HepG2 (cell line): ENCODE data around the gene SYNJ2. TPM values are rescaled to one million over a fixed set of nuclear protein-coding genes. Genes with fewer than 3 reads are reported as not detected.

Source experiments
- ARID5B ChIP-seq: IDR thresholded peaks from 2 replicates; pipeline ENCODE4 v1.4.0; 2020; ENCODE audit warnings: mild to moderate bottlenecking, missing genetic modification reagents
- BORCS8-MEF2B ChIP-seq: sonication (generic); formaldehyde crosslinking; IDR thresholded peaks from 2 replicates; pipeline ENCODE4 v1.8.0; 2022; ENCODE audit warnings: mild to moderate bottlenecking, missing genetic modification reagents
- CEBPB ChIP-seq: IDR thresholded peaks from 2 replicates; pipeline ENCODE4 v1.6.1; 2011; ENCODE audit warnings: low read depth, low read length, improper control_type of control experiment, borderline replicate concordance
- GATA4 ChIP-seq: sonication (generic); IDR thresholded peaks from 2 replicates; pipeline ENCODE4 v1.6.1; 2016; ENCODE audit warnings: antibody characterized with exemption, low read depth, borderline replicate concordance
- NFKB2 ChIP-seq: sonication (generic); formaldehyde crosslinking; IDR thresholded peaks from 2 replicates; pipeline ENCODE4 v1.4.0; 2020; ENCODE audit warnings: missing genetic modification reagents, borderline replicate concordance
- POLR2A ChIP-seq, 2 experiments: IDR thresholded peaks; 2 replicates each; pipeline ENCODE4 v1.6.1; 2011; ENCODE audit warnings: low read depth in 2 of 2, low read length in 2 of 2, mild to moderate bottlenecking in 1 of 2, moderate library complexity in 1 of 2; ENCODE audit not compliant: insufficient read depth in 1 of 2
- SMARCE1 ChIP-seq: fragments of 450-650 bp; IDR thresholded peaks from 2 replicates; pipeline ENCODE4 v1.6.1; 2017; ENCODE audit warnings: borderline replicate concordance
- ZFX ChIP-seq: sonication (generic); formaldehyde crosslinking; IDR thresholded peaks from 2 replicates; pipeline ENCODE4 v1.4.0; 2020; ENCODE audit warnings: mild to moderate bottlenecking, low read depth, missing genetic modification reagents, moderate library complexity
- ZMYM2 ChIP-seq: sonication (generic); formaldehyde crosslinking; IDR thresholded peaks from 2 replicates; pipeline ENCODE4 v1.8.0; 2022; ENCODE audit warnings: mild to moderate bottlenecking, missing genetic modification reagents
- ZNF562 ChIP-seq: sonication (generic); formaldehyde crosslinking; IDR thresholded peaks from 2 replicates; pipeline ENCODE4 v1.8.0; 2022; ENCODE audit warnings: missing genetic modification reagents, borderline replicate concordance
- ZNF646 ChIP-seq: sonication (generic); formaldehyde crosslinking; IDR thresholded peaks from 2 replicates; pipeline ENCODE4 v1.9.0; 2021; ENCODE audit warnings: mild to moderate bottlenecking, missing genetic modification reagents
- polyA plus RNA-seq, 8 experiments: library from polyadenylated mRNA; depleted of rRNA in 3 of 8; stranded (reverse) in 7 of 8; unstranded in 1 of 8; fragments of >200 nt; fragmentation: Illumina TruSeq in 4 of 8; extraction: Trizol in 4 of 8; gene quantifications; 2 replicates each; pipeline versions ENCODE4 v1.2.1 to v1.2.3, GENCODE V29; 2011 to 2016; ENCODE audit warnings: low read depth in 4 of 8, missing spikeins in 1 of 8, mixed read lengths in 1 of 8; ENCODE audit not compliant: insufficient read depth in 1 of 8
- total RNA-seq, 5 experiments: library from RNA; depleted of rRNA; stranded (reverse); fragments of >200 nt; fragmentation: Illumina TruSeq; extraction: Trizol; gene quantifications; 2 replicates each; pipeline ENCODE4 v1.2.3, GENCODE V29; 2016; ENCODE audit warnings: low read depth in 1 of 5
- TF ChIP-seq, protein P1 (sequence below): sonication (generic); formaldehyde crosslinking; IDR thresholded peaks from 2 replicates; pipeline ENCODE4 v1.4.0; 2020; ENCODE audit warnings: missing genetic modification reagents, mild to moderate bottlenecking, borderline replicate concordance
- TF ChIP-seq, protein P2 (sequence below): sonication (generic); formaldehyde crosslinking; IDR thresholded peaks from 2 replicates; pipeline ENCODE4 v1.4.0; 2020; ENCODE audit warnings: mild to moderate bottlenecking, missing genetic modification reagents

Gene SYNJ2
- total and polyA plus RNA-seq, 2 of the 13 experiments (the other 11 are each of a cell fraction or from before 2014, with no cell fraction given): 39.1 to 57.6 TPM

DNA sequence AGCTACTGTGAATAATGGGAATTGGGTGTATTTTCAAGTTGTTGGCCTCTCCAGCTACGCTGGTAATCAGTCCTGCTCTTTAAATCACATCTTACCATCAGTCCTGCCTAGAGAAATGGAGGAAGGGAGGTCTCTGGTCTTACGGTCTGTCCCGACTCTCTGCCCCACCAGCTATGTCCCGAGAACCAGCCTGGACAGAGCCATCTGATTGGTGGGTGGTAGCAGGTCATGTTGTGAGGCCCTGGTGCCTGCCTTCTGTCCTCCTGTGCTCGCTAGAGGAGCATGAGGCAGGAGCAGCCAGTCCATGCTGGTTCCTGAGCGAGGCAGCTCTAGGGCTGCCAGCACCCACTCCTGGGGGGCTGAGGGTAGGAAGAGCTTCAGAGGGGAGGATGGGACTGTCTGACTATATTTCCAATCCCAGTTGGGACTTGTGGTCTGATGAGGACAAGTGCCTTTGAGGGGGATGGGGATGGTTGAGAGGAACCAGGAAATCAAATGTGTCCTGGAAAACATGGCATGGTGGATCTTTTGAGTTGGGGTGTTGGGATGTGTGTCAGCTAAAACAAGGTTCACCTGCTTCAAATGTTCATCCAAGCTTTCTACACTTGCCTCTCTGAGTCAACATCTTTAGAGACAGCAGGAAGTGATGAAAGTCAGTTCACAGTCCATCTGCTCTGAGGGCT is 33.0 kb downstream of the SYNJ2 start (continued):
- TF ChIP-seq, protein P1, sequence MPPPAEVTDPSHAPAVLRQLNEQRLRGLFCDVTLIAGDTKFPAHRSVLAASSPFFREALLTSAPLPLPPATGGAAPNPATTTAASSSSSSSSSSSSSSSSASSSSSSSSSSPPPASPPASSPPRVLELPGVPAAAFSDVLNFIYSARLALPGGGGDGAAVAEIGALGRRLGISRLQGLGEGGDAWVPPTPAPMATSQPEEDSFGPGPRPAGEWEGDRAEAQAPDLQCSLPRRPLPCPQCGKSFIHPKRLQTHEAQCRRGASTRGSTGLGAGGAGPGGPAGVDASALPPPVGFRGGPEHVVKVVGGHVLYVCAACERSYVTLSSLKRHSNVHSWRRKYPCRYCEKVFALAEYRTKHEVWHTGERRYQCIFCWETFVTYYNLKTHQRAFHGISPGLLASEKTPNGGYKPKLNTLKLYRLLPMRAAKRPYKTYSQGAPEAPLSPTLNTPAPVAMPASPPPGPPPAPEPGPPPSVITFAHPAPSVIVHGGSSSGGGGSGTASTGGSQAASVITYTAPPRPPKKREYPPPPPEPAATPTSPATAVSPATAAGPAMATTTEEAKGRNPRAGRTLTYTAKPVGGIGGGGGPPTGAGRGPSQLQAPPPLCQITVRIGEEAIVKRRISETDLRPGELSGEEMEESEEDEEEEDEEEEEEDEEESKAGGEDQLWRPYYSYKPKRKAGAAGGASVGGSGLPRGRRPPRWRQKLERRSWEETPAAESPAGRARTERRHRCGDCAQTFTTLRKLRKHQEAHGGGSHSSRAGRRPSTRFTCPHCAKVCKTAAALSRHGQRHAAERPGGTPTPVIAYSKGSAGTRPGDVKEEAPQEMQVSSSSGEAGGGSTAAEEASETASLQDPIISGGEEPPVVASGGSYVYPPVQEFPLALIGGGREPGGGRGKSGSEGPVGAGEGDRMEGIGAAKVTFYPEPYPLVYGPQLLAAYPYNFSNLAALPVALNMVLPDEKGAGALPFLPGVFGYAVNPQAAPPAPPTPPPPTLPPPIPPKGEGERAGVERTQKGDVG (CRISPR knock-in tag): peak; percentile 82; the same call in 1 of the 2 replicates
- peak; percentile 66; the same call in 1 of the 2 replicates for TF ChIP-seq NFKB2 (CRISPR knock-in tag)
- no peak for TF ChIP-seq SMARCE1
- no peak; the same call in 1 of the 2 replicates for TF ChIP-seq ZFX
- TF ChIP-seq GATA4: peak; percentile 54; the same call in 1 of the 2 replicates
- TF ChIP-seq ARID5B (CRISPR knock-in tag): peak; percentile 91
- TF ChIP-seq ZNF562 (CRISPR knock-in tag): no peak
- peak; percentile 40; a peak in 2 of 4 replicates for TF ChIP-seq POLR2A (IDR thresholded peaks at IDR 0.05; ENCODE audit: insufficient read depth in 1 of 2, low read depth in 2 of 2, low read length in 2 of 2)
- peak; percentile 53; the same call in 1 of the 2 replicates for TF ChIP-seq CEBPB
- TF ChIP-seq, protein P2, sequence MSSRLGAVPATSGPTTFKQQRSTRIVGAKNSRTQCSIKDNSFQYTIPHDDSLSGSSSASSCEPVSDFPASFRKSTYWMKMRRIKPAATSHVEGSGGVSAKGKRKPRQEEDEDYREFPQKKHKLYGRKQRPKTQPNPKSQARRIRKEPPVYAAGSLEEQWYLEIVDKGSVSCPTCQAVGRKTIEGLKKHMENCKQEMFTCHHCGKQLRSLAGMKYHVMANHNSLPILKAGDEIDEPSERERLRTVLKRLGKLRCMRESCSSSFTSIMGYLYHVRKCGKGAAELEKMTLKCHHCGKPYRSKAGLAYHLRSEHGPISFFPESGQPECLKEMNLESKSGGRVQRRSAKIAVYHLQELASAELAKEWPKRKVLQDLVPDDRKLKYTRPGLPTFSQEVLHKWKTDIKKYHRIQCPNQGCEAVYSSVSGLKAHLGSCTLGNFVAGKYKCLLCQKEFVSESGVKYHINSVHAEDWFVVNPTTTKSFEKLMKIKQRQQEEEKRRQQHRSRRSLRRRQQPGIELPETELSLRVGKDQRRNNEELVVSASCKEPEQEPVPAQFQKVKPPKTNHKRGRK (CRISPR knock-in tag): no peak
- no peak for TF ChIP-seq ZMYM2 (CRISPR knock-in tag)
- TF ChIP-seq BORCS8-MEF2B (CRISPR knock-in tag): 0 out of 2 replicates have a peak, but pooled peaks have one; percentile 24
- TF ChIP-seq ZNF646 (CRISPR knock-in tag): no peak
